Left lung (tissue), 10 donors: ENCODE measurements around the gene MED27. TPM values are rescaled to one million over a fixed set of nuclear protein-coding genes. Genes with fewer than 3 reads are reported as not detected.

Source experiments
- ATAC-seq: fragments of 200-7000 bp; cut with Tn5 transposase; one replicate; pipeline ENCODE4 v1.9.1; 2020; ENCODE audit warnings: moderate library complexity
- DNase-seq, 4 donors: peaks; one replicate each; pipeline ENCODE4 v3.0.0-alpha.2; 2013 to 2020
- H3K27ac ChIP-seq, 2 donors: fragments of 200-600 bp; sonication (generic) in 1 of 2; one replicate each; pipeline versions ENCODE4 v1.5.0 to v1.8.0; 2020 to 2021
- H3K27me3 ChIP-seq, 2 donors: fragments of 200-600 bp; sonication (generic) in 1 of 2; one replicate each; pipeline versions ENCODE4 v1.5.0 to v1.8.0; 2020 to 2021
- H3K36me3 ChIP-seq, 2 donors: fragments of 200-600 bp; sonication (generic) in 1 of 2; one replicate each; pipeline versions ENCODE4 v1.5.0 to v1.8.0; 2020 to 2021
- H3K4me1 ChIP-seq, 2 donors: fragments of 200-600 bp; one replicate each; pipeline ENCODE4 v1.8.0; 2021
- H3K4me3 ChIP-seq, 2 donors: fragments of 200-600 bp; sonication (generic) in 1 of 2; one replicate each; pipeline versions ENCODE4 v1.5.0 to v1.8.0; 2020 to 2021; ENCODE audit warnings: mild to moderate bottlenecking in 1 of 2
- H3K9me3 ChIP-seq, 2 donors: fragments of 200-600 bp; sonication (generic) in 1 of 2; one replicate each; pipeline versions ENCODE4 v1.5.0 to v1.8.0; 2020 to 2021
- intact Hi-C, 2 donors: fragments of 100-400 bp; cut with DNase I; formaldehyde crosslinking; loops; one replicate each; pipeline versions ENCODE4 v1.11.2 to v1.14.2; 2022
- polyA plus RNA-seq, 6 donors: library from polyadenylated mRNA; unstranded; fragments of 120-200 nt; gene quantifications; one replicate each; pipeline ENCODE4 v1.2.1, GENCODE V29; 2013; ENCODE audit not compliant: insufficient read length in 6 of 6
- total RNA-seq, 2 donors: library from RNA; stranded (reverse); fragmentation: NEBNext Ultra II Directional; extraction: Animal tissue kit (Norgen Biotek cat#: 25700); gene quantifications; one replicate each; pipeline ENCODE4 v1.2.1, GENCODE V29; 2021
- TF ChIP-seq, protein P1 (sequence below), 2 donors: fragments of 200-600 bp; sonication (generic) in 1 of 2; IDR thresholded peaks; one replicate each; pipeline versions ENCODE4 v1.5.0 to v1.8.0; 2021; ENCODE audit warnings: antibody characterized with exemption in 2 of 2
- donor health status: DM: no; HTN: yes; CAD: no.
- donor health status: DM: no; HTN: no; CAD: no.

The MED27 gene
- total and polyA plus RNA-seq, 8 donors: 12.5 to 18.6 (median 16.7) TPM

DNA sequence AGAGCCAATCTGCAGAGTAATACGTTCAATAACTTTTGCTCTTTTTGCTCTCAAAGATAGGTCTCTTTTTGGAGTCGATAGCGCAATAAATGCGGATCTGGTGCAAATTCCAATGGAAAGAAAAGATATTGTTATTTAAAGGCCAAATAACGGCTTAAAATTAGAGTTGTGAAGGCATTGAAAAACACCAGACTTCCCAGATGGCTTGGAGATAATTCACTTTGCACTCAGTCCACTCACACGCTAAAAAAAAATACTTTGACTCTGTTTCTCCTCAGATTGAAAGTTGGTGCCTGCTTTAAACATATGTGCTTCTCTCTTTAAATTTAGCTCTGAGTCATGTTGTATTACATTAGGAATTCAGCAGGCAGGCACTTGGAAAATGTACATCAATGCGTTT, 19.5 kb upstream of the MED27 start:
- TF ChIP-seq, protein P1, sequence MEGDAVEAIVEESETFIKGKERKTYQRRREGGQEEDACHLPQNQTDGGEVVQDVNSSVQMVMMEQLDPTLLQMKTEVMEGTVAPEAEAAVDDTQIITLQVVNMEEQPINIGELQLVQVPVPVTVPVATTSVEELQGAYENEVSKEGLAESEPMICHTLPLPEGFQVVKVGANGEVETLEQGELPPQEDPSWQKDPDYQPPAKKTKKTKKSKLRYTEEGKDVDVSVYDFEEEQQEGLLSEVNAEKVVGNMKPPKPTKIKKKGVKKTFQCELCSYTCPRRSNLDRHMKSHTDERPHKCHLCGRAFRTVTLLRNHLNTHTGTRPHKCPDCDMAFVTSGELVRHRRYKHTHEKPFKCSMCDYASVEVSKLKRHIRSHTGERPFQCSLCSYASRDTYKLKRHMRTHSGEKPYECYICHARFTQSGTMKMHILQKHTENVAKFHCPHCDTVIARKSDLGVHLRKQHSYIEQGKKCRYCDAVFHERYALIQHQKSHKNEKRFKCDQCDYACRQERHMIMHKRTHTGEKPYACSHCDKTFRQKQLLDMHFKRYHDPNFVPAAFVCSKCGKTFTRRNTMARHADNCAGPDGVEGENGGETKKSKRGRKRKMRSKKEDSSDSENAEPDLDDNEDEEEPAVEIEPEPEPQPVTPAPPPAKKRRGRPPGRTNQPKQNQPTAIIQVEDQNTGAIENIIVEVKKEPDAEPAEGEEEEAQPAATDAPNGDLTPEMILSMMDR (IDR thresholded peaks at IDR 0.05): no peak
- H3K4me1 ChIP-seq: no peaks in the 10 kb centered on the region
- no peak overlapping the region for H3K4me3 ChIP-seq
- DNase-seq (no peak), ATAC-seq (no peak)
- peaks cover 0 to 2% of the 10 kb centered on the region in 2 donors for H3K9me3 ChIP-seq
- no peaks in the 10 kb centered on the region for H3K36me3 ChIP-seq
- intact Hi-C loops: no loop called here
- peaks cover 0 to 25% of the 10 kb centered on the region in 2 donors for H3K27me3 ChIP-seq
- H3K27ac ChIP-seq: no peak overlapping the region

DNA sequence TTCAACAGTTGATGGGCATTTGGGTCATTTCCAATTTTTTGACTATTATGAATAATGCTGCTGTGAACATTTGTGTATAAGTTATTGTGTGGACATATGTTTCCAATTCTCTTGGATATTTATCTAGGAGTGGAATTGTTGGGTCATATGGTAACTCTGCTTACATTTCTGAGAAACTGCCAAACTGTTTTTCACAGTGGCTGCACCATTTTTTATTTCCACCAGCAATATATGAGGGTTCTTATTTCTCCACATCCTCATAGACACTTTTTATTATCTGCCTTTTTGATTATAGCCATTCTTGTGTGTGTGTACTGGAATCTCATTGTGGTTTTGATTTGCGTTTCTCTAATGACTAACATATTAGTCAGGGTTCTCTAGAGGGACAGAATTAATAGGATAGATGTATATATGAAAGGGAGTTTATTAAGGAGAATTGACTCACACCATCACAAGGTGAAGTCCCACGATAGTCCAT, 14.7 kb upstream of the MED27 start:
- H3K27ac ChIP-seq: no peak overlapping the region
- ATAC-seq: no peak

GRCh38 chr9:132090771-132091170, 11.1 kb upstream of the MED27 start:
- no peak overlapping the region for H3K4me3 ChIP-seq
- H3K9me3 ChIP-seq: no peaks in the 10 kb centered on the region
- H3K27ac ChIP-seq: no peak overlapping the region
- no peak for ATAC-seq
- TF ChIP-seq, protein P1 (IDR thresholded peaks at IDR 0.05): no peak
- H3K4me1 ChIP-seq: no peaks in the 10 kb centered on the region
- DNase-seq: no peak
- intact Hi-C loops: no loop called here
- H3K36me3 ChIP-seq: no peaks in the 10 kb centered on the region
- peaks cover 0 to 4% of the 10 kb centered on the region in 2 donors for H3K27me3 ChIP-seq

More for the DNA sequence above, 14.7 kb upstream of the MED27 start:
- intact Hi-C loops: no loop called here
- no peak for DNase-seq
- H3K4me1 ChIP-seq: no peaks in the 10 kb centered on the region
- H3K27me3 ChIP-seq: peaks cover 0 to 28% of the 10 kb centered on the region in 2 donors
- TF ChIP-seq, protein P1 (IDR thresholded peaks at IDR 0.05): no peak
- H3K36me3 ChIP-seq: no peaks in the 10 kb centered on the region
- H3K9me3 ChIP-seq: no peaks in the 10 kb centered on the region
- H3K4me3 ChIP-seq: no peak overlapping the region

- no peaks in the 10 kb centered on the region for H3K36me3 ChIP-seq
- TF ChIP-seq, protein P1 (IDR thresholded peaks at IDR 0.05): no peak
- H3K27ac ChIP-seq: no peak overlapping the region
- no peak overlapping the region for H3K4me3 ChIP-seq
- DNase-seq (no peak), ATAC-seq (no peak)
- no peaks in the 10 kb centered on the region for H3K9me3 ChIP-seq
- H3K4me1 ChIP-seq: no peaks in the 10 kb centered on the region
- H3K27me3 ChIP-seq: peaks cover 0 to 13% of the 10 kb centered on the region in 2 donors
- intact Hi-C loops: no loop called here
Measured at GRCh38 chr9:132087438-132088030, 7.9 kb upstream of the MED27 start.

DNA sequence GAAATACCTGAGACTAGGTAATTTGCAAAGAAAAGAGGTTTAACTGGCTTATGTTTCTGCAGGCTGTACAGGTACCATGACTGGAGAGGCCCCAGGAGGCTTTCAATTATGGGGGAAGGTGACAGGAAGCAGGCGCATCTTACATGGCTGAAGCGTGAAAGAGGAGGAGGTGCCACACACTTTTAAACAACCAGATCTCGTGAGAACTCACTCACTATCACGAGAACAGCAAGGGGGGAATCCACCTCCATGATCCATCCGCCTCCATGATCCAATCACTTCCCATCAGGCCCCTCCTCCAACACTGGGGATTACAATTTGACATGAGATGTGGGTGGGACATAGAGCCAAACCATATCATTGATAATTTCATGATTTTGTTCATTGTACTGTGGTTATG, 2.5 kb upstream of the MED27 start:
- DNase-seq (no peak), ATAC-seq (no peak)
- TF ChIP-seq, protein P1 (IDR thresholded peaks at IDR 0.05): no peak
- Histone ChIP-seq H3K4me1 (peaks cover 14 to 26% of the 10 kb centered on the region in 2 donors), H3K27me3 (peaks cover 0 to 9% of the 10 kb centered on the region in 2 donors), H3K4me3 (no peak overlapping the region), H3K9me3 (no peaks in the 10 kb centered on the region), H3K36me3 (peaks cover 0 to 2% of the 10 kb centered on the region in 2 donors), H3K27ac (no peak overlapping the region)
- intact Hi-C loops: no loop called here
